ENCODE measurements around the gene TNFSF4. TPM values are rescaled to one million over a fixed set of nuclear protein-coding genes. Genes with fewer than 3 reads are reported as not detected.

TNFSF4 gene
- total RNA-seq, 2 donors from 2014 or later = 3.3 to 6.2 TPM

DNA sequence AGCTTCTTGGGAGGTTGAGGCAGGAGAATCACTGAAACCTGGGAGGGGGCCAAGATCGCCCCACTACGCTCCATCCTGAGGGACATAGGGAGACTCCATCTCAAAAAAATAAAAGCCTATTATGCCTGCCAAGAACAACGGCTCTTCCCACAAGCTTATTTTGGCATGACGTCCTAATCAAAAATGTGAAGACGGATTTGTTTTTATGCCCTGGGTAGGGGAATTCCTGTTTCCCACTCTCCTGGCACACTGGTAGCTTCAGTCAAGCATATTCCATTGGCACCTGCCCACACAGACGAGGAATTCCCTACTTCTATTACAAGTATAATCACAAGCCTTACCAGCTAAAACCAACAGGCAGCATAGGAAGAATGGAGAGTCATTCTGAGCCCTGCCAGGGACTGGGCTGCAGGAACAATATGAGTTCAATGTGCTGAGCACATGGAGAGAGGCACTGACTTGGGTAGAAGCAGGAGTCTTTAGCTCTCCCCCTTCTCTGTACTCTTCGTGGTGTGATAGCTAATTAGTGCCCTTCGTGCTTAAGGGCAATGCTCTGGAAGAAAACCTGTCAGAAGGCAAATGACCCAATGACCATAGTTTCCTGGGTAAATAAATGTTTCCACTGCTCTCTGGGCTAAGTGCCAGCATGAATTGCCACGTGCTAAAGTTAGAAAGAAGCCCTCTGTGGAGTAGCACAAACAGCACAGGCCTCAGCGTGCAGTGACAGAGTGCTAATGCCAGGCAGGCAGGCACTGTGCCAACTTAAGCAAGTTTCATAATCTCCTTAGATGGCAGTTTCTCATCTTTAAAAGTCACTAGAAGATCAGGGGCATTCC is 16.8 kb downstream of the TNFSF4 start:
- H3K27me3 Mint-ChIP-seq (ENCODE audit: insufficient read depth) = no peaks in the 10 kb centered on the region
- Histone ChIP-seq H3K27me3 (ENCODE audit: control insufficient read depth, insufficient read depth, low read length, poor library complexity, severe bottlenecking) (no peaks in the 10 kb centered on the region), H3K27ac (ENCODE audit: low read depth, low read length) (no peak overlapping the region), H3K9me3 (ENCODE audit: control insufficient read depth, low read length) (no peaks in the 10 kb centered on the region), H3K36me3 (ENCODE audit: control insufficient read depth, insufficient read depth, low read length) (no peaks in the 10 kb centered on the region), H3K9ac (ENCODE audit: extremely low read depth, low read length, poor library complexity, severe bottlenecking) (no peak overlapping the region), H3K4me3 (ENCODE audit: low read length) (no peak overlapping the region), H3K4me1 (ENCODE audit: control insufficient read depth, insufficient read depth, low read length) (no peaks in the 10 kb centered on the region)
- H3K9me3 Mint-ChIP-seq = no peaks in the 10 kb centered on the region
- DNase-seq = no peak
- H3K4me1 Mint-ChIP-seq = no peaks in the 10 kb centered on the region
- TF ChIP-seq, protein P1, sequence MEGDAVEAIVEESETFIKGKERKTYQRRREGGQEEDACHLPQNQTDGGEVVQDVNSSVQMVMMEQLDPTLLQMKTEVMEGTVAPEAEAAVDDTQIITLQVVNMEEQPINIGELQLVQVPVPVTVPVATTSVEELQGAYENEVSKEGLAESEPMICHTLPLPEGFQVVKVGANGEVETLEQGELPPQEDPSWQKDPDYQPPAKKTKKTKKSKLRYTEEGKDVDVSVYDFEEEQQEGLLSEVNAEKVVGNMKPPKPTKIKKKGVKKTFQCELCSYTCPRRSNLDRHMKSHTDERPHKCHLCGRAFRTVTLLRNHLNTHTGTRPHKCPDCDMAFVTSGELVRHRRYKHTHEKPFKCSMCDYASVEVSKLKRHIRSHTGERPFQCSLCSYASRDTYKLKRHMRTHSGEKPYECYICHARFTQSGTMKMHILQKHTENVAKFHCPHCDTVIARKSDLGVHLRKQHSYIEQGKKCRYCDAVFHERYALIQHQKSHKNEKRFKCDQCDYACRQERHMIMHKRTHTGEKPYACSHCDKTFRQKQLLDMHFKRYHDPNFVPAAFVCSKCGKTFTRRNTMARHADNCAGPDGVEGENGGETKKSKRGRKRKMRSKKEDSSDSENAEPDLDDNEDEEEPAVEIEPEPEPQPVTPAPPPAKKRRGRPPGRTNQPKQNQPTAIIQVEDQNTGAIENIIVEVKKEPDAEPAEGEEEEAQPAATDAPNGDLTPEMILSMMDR (conservative IDR thresholded peaks at IDR 0.05) = no peak
- H3K36me3 Mint-ChIP-seq (ENCODE audit: low read depth) = no peaks in the 10 kb centered on the region
- WGBS, 2 experiments (ENCODE audit: insufficient coverage in 1 of 2, insufficient read length in 1 of 2) = 91 to 93% methylated on average over 7 to 10 of the region's 10 CpGs
- H3K4me3 Mint-ChIP-seq = no peak overlapping the region
- H3K27ac Mint-ChIP-seq = no peak overlapping the region

DNA sequence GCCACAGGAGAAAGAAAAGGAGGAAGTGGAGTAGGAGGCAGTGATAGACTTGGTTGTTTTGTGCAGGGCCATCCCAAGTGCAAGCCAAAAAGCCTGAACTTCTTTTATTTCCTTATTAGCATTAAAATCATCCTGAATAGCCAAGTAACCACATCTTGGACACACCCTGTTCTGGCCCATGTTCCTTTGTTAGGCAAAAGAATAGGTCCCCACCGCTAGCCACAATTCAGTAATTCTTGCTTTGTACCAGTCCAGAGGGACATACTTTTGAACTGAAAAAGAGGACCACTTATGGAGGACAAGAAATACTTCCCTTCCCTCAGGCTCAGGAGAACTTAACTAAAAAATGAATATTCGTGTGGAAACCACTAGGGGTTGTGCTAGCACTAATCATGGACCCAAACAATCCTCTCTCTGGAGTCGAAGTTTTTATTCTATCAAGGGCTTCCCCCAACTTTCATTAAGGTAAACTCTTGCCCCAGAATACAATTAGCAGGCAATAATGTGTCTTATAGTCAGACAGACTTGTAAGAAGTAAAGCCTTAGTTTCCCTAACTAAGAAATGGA is 19.4 kb downstream of the TNFSF4 start:
- Mint-ChIP-seq H3K27me3 (ENCODE audit: insufficient read depth) (no peaks in the 10 kb centered on the region), H3K9me3 (no peaks in the 10 kb centered on the region), H3K4me3 (no peak overlapping the region), H3K27ac (no peak overlapping the region), H3K36me3 (ENCODE audit: low read depth) (no peaks in the 10 kb centered on the region), H3K4me1 (no peaks in the 10 kb centered on the region)
- WGBS, 2 experiments (ENCODE audit: insufficient coverage in 1 of 2, insufficient read length in 1 of 2) = 91 to 93% methylated on average over 3 of the region's 3 CpGs
- Histone ChIP-seq H3K9me3 (ENCODE audit: control insufficient read depth, low read length) (no peaks in the 10 kb centered on the region), H3K4me3 (ENCODE audit: low read length) (no peak overlapping the region), H3K27ac (ENCODE audit: low read depth, low read length) (no peak overlapping the region), H3K4me1 (ENCODE audit: control insufficient read depth, insufficient read depth, low read length) (no peaks in the 10 kb centered on the region), H3K9ac (ENCODE audit: extremely low read depth, low read length, poor library complexity, severe bottlenecking) (no peak overlapping the region), H3K27me3 (ENCODE audit: control insufficient read depth, insufficient read depth, low read length, poor library complexity, severe bottlenecking) (no peaks in the 10 kb centered on the region), H3K36me3 (ENCODE audit: control insufficient read depth, insufficient read depth, low read length) (no peaks in the 10 kb centered on the region)
- DNase-seq = no peak
- TF ChIP-seq, protein P1 (conservative IDR thresholded peaks at IDR 0.05) = no peak

DNA sequence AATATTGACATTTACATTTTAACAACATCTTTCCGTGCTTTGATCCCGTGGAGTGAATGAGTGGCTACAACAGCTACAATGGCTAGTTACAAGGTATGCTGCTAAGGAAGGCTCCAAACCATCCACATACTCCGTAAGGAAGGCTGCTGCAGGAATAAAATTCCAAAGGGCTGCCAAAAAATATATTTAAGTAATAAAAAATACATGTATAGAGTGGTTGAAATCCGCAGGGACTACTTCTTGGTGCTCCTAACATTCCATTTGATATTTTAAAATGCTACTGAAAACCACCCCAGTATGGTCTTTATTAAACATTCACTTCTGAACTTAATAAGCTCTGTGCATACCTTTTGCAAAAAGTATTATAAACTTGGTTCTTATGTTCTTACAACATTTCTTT is 25.3 kb downstream of the TNFSF4 start:
- peaks cover 4% of the 10 kb centered on the region for H3K9me3 ChIP-seq (ENCODE audit: control insufficient read depth, low read length)
- no peaks in the 10 kb centered on the region for H3K4me1 Mint-ChIP-seq
- WGBS, 2 experiments (ENCODE audit: insufficient coverage in 1 of 2, insufficient read length in 1 of 2) = 92% methylated on average over 4 of the region's 4 CpGs; no CpG with 5 or more reads in 1 of the 2 experiments
- H3K27me3 ChIP-seq (ENCODE audit: control insufficient read depth, insufficient read depth, low read length, poor library complexity, severe bottlenecking) = no peaks in the 10 kb centered on the region
- no peak overlapping the region for H3K27ac ChIP-seq (ENCODE audit: low read depth, low read length)
- no peak overlapping the region for H3K4me3 Mint-ChIP-seq
- DNase-seq = no peak
- H3K4me1 ChIP-seq (ENCODE audit: control insufficient read depth, insufficient read depth, low read length) = no peaks in the 10 kb centered on the region
- H3K36me3 Mint-ChIP-seq (ENCODE audit: low read depth) = no peaks in the 10 kb centered on the region
- H3K9ac ChIP-seq (ENCODE audit: extremely low read depth, low read length, poor library complexity, severe bottlenecking) = no peak overlapping the region
- H3K4me3 ChIP-seq (ENCODE audit: low read length) = no peak overlapping the region
- TF ChIP-seq, protein P1 (conservative IDR thresholded peaks at IDR 0.05) = no peak
- H3K9me3 Mint-ChIP-seq = peaks cover under 1% of the 10 kb centered on the region
- H3K36me3 ChIP-seq (ENCODE audit: control insufficient read depth, insufficient read depth, low read length) = no peaks in the 10 kb centered on the region
- H3K27me3 Mint-ChIP-seq (ENCODE audit: insufficient read depth) = no peaks in the 10 kb centered on the region
- no peak overlapping the region for H3K27ac Mint-ChIP-seq
